Measurements from ENCODE around the gene NDUFA12.

GRCh38 chr12:95037906-95038305 is 34.4 kb upstream of the NDUFA12 start:
- no peak for TF ChIP-seq CTCF (IDR thresholded peaks at IDR 0.05)
- no peak for TF ChIP-seq POLR2A (IDR thresholded peaks at IDR 0.05)

Measured in tibial nerve (tissue), 3 donors.